HG03565 (cell line): ENCODE data around the gene ZNF418.

Experiments
- ATAC-seq: cut with Tn5 transposase; IDR thresholded peaks from one replicate; pipeline ENCODE4 v1.9.1; 2021; ENCODE audit warnings: mild to moderate bottlenecking, moderate library complexity; ENCODE audit not compliant: unreplicated experiment

ZNF418 gene

GRCh38 chr19:57934820-57935665 is at the start of gene ZNF418:
Gene ZNF418, minus strand, starts transcription at chr19:57935402. Its CDS starts 1,580 bp downstream, at chr19:57933822.
- no peak for ATAC-seq

- no peak for ATAC-seq
Observed at GRCh38 chr19:57978586-57979289, 43.5 kb upstream of the ZNF418 start.

GRCh38 chr19:57974434-57974833 is 39.2 kb upstream of the ZNF418 start, which contains the start of gene C19orf18:
Gene C19orf18, minus strand, starts transcription at chr19:57974534. Its CDS starts 102 bp downstream, at chr19:57974432.
- ATAC-seq = no peak

GRCh38 chr19:57964761-57965160 is 29.6 kb upstream of the ZNF418 start:
- ATAC-seq = no peak

GRCh38 chr19:57961785-57962184 is 26.6 kb upstream of the ZNF418 start:
- no peak for ATAC-seq

GRCh38 chr19:57954996-57955395 is 19.8 kb upstream of the ZNF418 start:
- no peak for ATAC-seq

- ATAC-seq = no peak
Observed at GRCh38 chr19:57949702-57950101, 14.5 kb upstream of the ZNF418 start.

- no peak for ATAC-seq
Observed at GRCh38 chr19:57949296-57949695, 14.1 kb upstream of the ZNF418 start.

GRCh38 chr19:57947419-57948134 is 12.4 kb upstream of the ZNF418 start, which contains the start of gene ZNF256:
Gene ZNF256, minus strand, starts transcription at chr19:57947706. Its CDS starts 232 bp downstream, at chr19:57947474.
- peak; percentile 88 for ATAC-seq

GRCh38 chr19:57947088-57947418 is 11.9 kb upstream of the ZNF418 start:
- no peak for ATAC-seq

- no peak for ATAC-seq
Observed at GRCh38 chr19:57946316-57946715, 11.1 kb upstream of the ZNF418 start.

GRCh38 chr19:57941593-57941992 is 6.4 kb upstream of the ZNF418 start:
- no peak for ATAC-seq

- no peak for ATAC-seq
Observed at GRCh38 chr19:57935731-57936130, 529 bp upstream of the ZNF418 start.

GRCh38 chr19:57927587-57927986 is 7.6 kb downstream of the ZNF418 start:
- no peak for ATAC-seq

GRCh38 chr19:57916168-57916995 is 18.8 kb downstream of the ZNF418 start, which contains the start of gene ZNF417:
Gene ZNF417, minus strand, starts transcription at chr19:57916592. Its CDS starts 181 bp downstream, at chr19:57916411.
- ATAC-seq = peak; percentile 97

- no peak for ATAC-seq
Observed at GRCh38 chr19:57914531-57914930, 20.7 kb downstream of the ZNF418 start.

- ATAC-seq = no peak
Observed at GRCh38 chr19:57907394-57907793, 27.8 kb downstream of the ZNF418 start.

GRCh38 chr19:57905258-57905657 is 29.9 kb downstream of the ZNF418 start:
- ATAC-seq = no peak

- no peak for ATAC-seq
Observed at GRCh38 chr19:57903618-57904184, 31.5 kb downstream of the ZNF418 start.

GRCh38 chr19:57900311-57900710 is 34.9 kb downstream of the ZNF418 start:
- no peak for ATAC-seq
